Prostate gland (tissue), 2 donors: ENCODE data around the gene SOBP. TPM values are rescaled to one million over a fixed set of nuclear protein-coding genes. Genes with fewer than 3 reads are reported as not detected.

Experiments used
- DNase-seq: peaks from one replicate; pipeline ENCODE4 v3.0.0-alpha.2; 2019; ENCODE audit warnings: low spot score
- H3K27ac ChIP-seq, 2 donors: fragments of 200-600 bp; sonication (generic); 2 replicates each; pipeline ENCODE4 v1.5.1; 2017 to 2019
- H3K27me3 ChIP-seq: fragments of 200-600 bp; sonication (generic); replicated peaks from 2 replicates; pipeline ENCODE4 v1.5.1; 2019; ENCODE audit not compliant: insufficient read depth
- H3K36me3 ChIP-seq, 2 donors: fragments of 200-600 bp; sonication (generic); 1 replicate in 1 of 2; 2 replicates in 1 of 2; pipeline versions ENCODE4 v1.5.1 to v1.8.1; 2017 to 2019
- H3K4me1 ChIP-seq: fragments of 200-600 bp; sonication (generic); replicated peaks from 2 replicates; pipeline ENCODE4 v1.5.1; 2019
- H3K4me3 ChIP-seq, 2 donors: fragments of 200-600 bp; sonication (generic); 2 replicates each; pipeline ENCODE4 v1.5.1; 2017 to 2019
- H3K9me3 ChIP-seq: fragments of 200-600 bp; sonication (generic); 2 replicates; pipeline ENCODE4 v1.5.1; 2017
- CTCF ChIP-seq, 4 experiments: fragments of 200-600 bp in 2 of 4; fragments of 450-650 bp in 2 of 4; sonication (generic) in 2 of 4; IDR thresholded peaks; 1 replicate in 3 of 4; 2 replicates in 1 of 4; pipeline ENCODE4 v1.5.1; 2016 to 2019; ENCODE audit warnings: antibody characterized with exemption in 4 of 4, mild to moderate bottlenecking in 2 of 4, moderate library complexity in 2 of 4
- POLR2A ChIP-seq: fragments of 450-650 bp; IDR thresholded peaks from one replicate; pipeline ENCODE4 v1.6.1; 2016; ENCODE audit warnings: antibody characterized with exemption, mild to moderate bottlenecking
- POLR2AphosphoS5 ChIP-seq: sonication (generic); formaldehyde crosslinking; IDR thresholded peaks from one replicate; pipeline ENCODE4 v1.6.1; 2017; ENCODE audit warnings: antibody characterized with exemption
- WGBS: methylation state at CpG from one replicate; pipeline ENCODE4 v1.1.5; 2018; 5-methylcytosine and 5-hydroxymethylcytosine counted together
- intact Hi-C: fragments of 100-400 bp; cut with DNase I; formaldehyde crosslinking; loops from one replicate; pipeline ENCODE4 v1.14.2; 2022
- total RNA-seq, 2 donors: library from RNA; depleted of rRNA; stranded (reverse); fragments of >200 nt; gene quantifications; one replicate each; pipeline ENCODE4 v1.1.0, GENCODE V29; 2016

SOBP gene
- total RNA-seq, 2 donors from 2014 or later: 15.8 to 23.3 TPM

GRCh38 chr6:107627969-107628368, 138.1 kb downstream of the SOBP start:
- intact Hi-C loops: no loop called here
- H3K4me3 ChIP-seq: no peak overlapping the region
- no peaks in the 10 kb centered on the region for H3K4me1 ChIP-seq
- no peaks in the 10 kb centered on the region for H3K9me3 ChIP-seq
- no peaks in the 10 kb centered on the region for H3K36me3 ChIP-seq
- DNase-seq: no peak
- WGBS: 92% methylated on average over 4 of the region's 4 CpGs
- H3K27me3 ChIP-seq: no peaks in the 10 kb centered on the region
- no peak overlapping the region for H3K27ac ChIP-seq
- no peak for TF ChIP-seq POLR2AphosphoS5
- TF ChIP-seq CTCF (IDR thresholded peaks at IDR 0.05): no peak

- intact Hi-C loops: no loop called here
- no peak overlapping the region for H3K4me3 ChIP-seq
- no peak for DNase-seq
- no peak overlapping the region for H3K27ac ChIP-seq
- TF ChIP-seq CTCF (IDR thresholded peaks at IDR 0.05) (no peak), POLR2A (no peak), POLR2AphosphoS5 (no peak)
- H3K4me1 ChIP-seq: no peaks in the 10 kb centered on the region
- no peaks in the 10 kb centered on the region for H3K27me3 ChIP-seq
- no peaks in the 10 kb centered on the region for H3K36me3 ChIP-seq
- H3K9me3 ChIP-seq: no peaks in the 10 kb centered on the region
- WGBS: 83% methylated on average over 3 of the region's 3 CpGs
Measured at GRCh38 chr6:107628878-107629277, 139.0 kb downstream of the SOBP start.

GRCh38 chr6:107629548-107630129, 139.7 kb downstream of the SOBP start:
- DNase-seq: no peak
- H3K4me1 ChIP-seq: no peaks in the 10 kb centered on the region
- intact Hi-C loops: no loop called here

GRCh38 chr6:107630348-107630977, 140.5 kb downstream of the SOBP start:
- no peak for DNase-seq
- no peak for TF ChIP-seq POLR2AphosphoS5
- TF ChIP-seq CTCF (IDR thresholded peaks at IDR 0.05): no peak
- TF ChIP-seq POLR2A: no peak
- Histone ChIP-seq H3K4me1 (no peaks in the 10 kb centered on the region), H3K4me3 (no peak overlapping the region), H3K36me3 (no peaks in the 10 kb centered on the region), H3K27ac (no peak overlapping the region), H3K9me3 (no peaks in the 10 kb centered on the region), H3K27me3 (no peaks in the 10 kb centered on the region)
- intact Hi-C loops: no loop called here
- WGBS: 84% methylated on average over 4 of the region's 4 CpGs

More at GRCh38 chr6:107629548-107630129, 139.7 kb downstream of the SOBP start:
- Histone ChIP-seq H3K27ac (no peak overlapping the region), H3K9me3 (no peaks in the 10 kb centered on the region), H3K36me3 (no peaks in the 10 kb centered on the region), H3K4me3 (no peak overlapping the region), H3K27me3 (no peaks in the 10 kb centered on the region)
- WGBS: 52% methylated on average over 6 of the region's 6 CpGs
- TF ChIP-seq POLR2AphosphoS5 (no peak), POLR2A (no peak), CTCF (IDR thresholded peaks at IDR 0.05) (no peak)
